CD4-positive, alpha-beta T cell treated with Interleukin-21 for 1 hour (primary cell): ENCODE data around the gene KCNQ1OT1.

Experiments
- DNase-seq: peaks from one replicate; pipeline ENCODE4 v3.0.0-alpha.2; 2020

KCNQ1OT1 gene

DNA sequence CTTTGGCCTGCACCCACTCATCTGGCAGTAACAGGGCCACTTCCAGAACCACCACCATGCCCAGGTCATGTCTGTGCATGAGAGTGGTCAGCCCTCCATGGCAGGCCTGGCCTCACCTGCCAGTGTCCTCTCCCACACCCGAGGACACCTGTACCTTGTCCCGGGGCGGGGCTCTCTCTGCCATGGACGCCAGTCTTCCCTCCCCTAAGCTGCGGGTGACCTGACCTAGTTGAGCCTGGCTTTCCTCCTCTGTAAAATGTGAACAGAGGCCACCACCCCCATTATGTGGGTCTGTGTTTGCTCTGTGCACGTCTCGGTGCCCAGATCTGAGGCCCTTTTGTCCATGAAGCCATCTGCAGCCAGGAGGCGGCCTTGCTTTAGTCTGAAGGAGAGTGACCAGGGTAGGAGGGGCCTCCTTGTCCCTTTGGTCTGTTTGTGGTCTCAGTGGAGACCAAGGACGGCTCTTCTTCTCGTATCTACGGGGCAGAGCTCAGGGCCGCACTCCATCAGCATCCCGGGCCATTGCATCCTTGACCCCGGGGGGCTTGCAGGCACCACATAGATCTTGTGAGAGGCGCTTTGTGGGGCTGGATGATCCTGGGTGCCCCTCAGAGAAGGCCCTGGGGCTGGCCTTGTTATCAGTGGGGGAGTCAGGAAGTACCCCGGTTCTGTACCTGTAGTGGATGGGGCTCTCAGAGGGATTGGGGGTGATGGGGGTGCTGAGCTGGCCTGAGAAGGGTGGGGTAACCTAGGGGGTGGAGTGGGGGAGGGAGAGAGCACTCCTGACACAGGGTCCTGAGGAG, 133.4 kb downstream of the KCNQ1OT1 start:
- DNase-seq, result no peak

DNA sequence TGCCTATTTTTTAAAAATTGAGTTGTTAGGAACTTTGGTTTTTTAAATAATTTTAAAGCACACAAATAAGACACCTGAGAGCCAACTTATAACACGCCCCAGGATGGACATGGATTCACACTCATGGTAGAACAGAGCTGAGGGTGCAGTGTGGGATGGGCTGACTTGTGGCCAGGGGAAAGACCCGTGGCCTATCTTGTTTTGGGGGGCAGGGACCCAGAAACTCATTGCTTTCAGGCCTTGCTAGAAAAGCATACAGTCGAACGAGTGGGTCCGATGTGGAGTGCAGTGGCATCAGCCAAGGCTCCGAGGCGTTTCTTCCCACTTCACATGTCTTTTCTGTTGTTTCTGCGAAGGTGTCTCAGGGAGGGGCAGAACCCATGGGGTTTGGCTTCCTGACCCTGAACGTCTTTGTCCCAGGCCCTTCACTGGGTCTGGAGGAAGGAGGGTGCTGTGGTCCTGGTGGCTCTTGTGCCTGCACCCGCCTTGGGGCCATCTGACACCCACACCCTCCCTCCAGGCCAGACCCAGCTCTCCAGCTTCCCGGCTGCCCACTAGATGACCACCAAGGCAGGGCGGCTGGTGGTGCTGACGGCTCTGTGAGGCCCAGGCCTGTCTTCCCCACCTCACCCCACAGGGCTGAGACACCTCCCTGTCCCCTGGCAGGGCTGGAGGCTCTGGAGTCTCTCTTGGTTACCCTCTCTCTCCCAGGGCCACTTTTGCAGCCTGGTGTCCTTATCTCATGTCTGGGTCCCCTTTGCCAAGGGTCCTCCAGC, 134.2 kb downstream of the KCNQ1OT1 start:
- no peak for DNase-seq

DNA sequence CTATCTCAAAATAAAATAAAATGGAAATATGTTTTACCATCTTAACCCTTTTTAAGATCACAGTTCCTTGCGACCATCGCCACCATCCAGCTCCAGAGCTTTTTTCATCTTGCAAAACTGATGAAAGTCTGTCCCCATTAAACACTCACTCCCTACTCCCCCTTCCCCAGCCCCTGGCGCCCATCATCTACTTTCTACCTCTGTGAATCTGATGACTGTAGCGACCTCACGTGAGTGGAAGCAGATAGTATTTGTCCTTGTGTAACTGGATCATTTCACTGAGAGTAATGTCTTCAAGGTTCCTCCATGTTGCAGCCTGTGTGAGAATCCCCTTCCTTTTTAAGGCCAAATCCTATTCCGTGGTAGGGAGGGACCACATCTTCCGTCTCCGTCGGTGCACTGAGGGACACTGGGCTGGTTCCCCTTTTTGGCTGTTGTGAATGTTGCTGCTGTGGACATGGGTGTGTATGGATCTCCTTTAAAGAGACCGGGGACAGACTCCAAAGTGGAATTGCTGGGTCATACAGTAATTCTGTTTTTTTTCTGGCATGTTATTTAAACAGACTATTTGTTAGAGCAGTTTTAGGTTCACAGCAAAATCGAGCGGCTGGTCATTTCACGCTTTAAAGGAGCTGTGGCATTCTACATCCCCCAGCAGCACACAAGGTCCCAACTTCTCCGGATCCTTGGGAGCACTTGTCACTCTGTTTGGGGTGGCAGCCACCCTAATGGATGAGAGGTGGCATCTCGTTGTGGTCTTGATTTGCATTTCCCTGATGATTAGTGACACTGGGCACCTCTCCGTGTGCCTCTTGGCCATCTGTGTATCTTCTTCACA, 135.0 kb downstream of the KCNQ1OT1 start:
- no peak for DNase-seq

DNA sequence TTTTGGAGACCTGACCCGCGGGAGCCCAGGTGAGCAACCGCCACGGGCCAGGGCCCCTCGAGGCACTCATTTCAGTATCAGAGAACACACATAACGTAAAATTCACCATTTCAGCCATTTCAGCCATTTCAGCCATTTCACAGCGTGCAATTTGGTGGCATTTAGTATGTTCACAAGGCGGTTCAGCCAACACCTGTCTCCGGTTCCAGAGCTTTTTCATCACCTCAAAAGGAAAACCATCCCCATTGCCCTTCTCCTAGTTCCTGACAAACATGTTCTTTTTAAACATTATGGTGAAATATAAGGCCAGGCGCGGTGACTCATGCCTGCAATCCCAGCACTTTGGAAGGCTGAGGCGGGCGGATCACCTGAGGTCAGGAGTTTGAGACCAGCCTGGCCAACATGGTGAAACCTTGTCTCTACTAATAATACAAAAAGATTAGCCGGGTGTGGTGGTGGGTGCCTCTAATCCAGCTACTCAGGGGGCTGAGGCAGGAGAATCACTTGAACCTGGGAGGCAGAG, 135.7 kb downstream of the KCNQ1OT1 start:
- no peak for DNase-seq

DNA sequence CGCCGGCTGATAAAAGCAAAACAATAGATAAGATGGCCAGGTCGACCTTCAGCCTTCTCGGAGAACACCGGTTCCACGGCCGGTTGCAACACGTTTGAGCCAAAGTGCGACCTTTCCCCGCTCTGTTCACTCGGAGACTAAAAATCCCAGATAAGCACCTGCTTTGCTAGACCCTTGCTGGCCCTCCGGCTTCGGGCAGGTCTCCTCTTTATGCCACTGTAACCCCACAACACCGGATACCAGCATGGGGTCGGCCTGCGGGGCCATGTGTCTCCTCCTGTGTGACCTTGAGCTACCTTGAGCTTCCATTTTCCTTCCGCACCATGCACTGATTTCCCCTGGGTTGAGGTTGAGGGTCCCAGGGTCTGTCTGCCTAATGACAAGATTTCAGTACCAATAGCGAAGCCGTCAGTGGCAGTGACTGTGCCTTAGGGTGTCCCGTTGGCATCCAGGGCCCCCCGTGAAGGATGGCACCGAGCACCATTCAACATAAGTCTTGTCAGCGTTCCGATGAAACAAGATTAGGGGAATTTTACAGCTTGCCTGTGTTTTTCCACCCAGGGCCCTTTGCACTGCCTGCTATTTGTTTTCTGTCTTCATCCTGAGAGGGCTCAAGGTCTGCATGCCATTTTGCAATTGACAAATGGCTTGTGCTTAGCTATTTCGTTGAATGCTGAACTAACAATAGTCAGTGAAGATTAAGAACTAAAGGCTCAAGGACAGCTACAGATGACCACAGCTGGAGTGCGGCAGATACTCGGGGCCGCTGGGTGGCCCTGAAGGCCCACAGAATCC, 136.4 kb downstream of the KCNQ1OT1 start:
- no peak for DNase-seq

DNA sequence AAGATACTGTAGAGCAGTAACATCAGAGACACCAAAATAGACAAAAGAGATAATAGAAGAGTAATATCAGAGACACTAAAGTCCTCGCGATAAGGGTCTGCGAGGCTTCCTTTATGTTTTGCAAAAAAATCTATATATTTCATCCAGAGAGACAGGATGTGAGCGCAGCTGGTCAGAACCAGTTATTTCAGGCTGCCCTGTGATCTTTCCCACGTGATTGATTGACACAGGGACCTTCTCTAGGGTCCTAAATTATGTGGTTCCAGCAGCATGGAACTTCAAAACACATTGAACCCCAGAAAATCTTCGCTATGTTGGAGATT, 136.9 kb downstream of the KCNQ1OT1 start:
- no peak for DNase-seq

DNA sequence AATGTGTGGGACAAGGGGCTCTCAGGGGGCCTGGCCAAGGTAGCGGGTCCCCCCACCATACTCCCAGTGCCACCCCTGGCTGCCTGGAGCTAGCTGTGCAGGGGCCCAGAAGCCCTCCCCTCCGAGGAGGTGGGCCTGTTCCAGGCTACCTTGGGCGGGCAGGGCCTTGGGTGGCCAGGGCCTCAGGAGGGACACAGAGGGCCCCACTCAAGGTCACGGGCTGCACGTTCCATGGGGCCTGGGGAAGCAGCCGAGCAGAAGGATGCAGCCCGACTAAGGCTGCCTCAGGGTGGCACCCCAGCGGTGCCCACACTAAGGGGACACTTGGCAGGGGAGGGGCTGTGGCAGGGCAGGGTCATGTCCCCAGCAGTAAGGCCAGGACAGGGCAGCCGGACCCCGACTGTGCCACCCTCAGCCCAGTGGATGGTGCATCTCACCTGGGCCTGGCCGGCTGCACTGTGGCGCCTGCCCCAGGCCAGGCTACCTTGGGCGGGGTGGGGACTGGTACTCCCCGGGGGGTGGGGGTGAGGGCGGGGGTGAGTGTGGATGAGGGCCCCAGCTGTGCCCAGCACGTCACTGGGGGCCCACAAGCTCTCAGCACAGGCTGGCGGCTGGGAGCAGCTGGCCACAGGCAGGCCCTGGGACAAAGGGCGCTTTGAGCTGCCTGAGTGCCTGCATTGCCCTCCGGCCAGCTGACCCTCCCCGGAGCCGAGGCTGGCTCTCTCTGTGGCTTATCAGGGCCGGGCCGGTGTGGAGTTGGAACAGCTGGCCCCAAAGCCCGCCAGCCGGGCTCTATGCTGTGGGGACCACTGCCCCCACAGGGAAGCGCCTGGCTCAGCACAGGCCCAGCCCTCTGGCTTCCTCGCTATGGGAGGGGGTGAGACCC, 137.9 kb downstream of the KCNQ1OT1 start:
- DNase-seq, result no peak

DNA sequence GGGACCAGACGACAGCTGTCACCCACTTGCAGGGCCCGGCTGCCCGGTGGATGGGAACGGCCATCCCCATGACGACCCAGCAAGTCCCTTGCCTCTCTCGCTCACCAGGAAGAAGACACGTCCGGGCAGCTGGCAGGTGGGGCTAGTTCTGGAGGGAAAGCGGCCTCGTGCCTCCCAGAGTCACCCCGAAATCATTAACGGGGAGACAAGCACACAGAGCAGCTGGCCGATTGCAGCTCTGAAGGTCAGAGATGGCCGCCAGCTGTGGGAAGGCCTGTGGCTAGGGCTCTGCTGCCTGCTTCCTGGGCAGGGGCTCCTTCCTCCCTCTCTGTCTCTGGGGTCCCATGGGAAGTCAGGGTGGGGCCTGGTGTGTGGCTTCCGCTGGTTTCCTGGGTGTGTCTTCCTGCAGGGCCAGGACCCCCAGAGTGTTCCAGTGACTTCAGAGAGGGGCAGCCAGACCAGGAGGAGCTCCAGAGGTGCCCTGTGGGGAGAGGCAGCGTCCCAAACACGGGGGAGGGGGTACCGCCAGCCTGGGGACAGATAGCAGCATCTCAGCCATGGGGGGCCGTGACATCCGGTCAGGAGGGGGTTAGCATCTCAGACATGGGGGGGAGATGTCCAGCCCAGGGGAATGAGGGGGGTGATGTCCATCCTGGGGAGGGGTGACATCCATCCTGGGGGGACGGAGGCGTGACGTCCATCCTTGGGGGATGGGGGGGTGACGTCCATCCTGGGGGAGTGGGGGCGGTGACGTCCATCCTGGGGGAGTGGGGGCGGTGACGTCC, 140.1 kb downstream of the KCNQ1OT1 start:
- DNase-seq, result no peak

DNA sequence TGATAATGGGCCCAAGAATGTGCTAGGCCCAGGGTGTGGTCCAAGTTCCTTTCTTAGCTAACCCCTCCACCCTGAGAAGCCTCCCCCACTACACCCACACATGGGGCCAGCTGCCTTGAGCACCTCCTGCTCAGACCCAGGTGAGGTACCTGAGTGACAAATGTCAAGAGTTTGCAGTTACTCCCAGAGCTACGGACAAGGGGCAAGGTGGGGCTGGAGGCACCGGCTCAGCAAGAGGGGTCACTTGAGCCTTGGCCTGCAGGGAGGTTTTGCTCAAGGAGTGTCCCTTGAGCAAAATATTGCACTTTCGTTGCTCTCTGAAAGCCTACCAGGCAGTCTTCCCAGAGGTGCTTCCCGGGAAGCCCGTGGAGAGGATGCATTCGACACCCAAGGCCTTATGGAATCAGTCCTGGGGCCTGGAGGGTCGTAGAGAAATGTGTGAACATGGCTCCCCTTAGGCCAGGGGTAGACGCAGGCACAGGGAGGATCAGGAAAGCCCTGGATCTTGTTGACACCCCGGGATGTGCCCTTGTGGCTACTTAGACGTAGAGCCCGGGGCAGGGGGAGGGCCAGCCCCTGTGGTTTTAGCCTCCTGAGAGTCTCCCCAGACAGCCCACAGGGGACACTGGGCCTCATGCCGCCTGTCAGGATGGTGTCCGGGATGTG, 140.8 kb downstream of the KCNQ1OT1 start:
- no peak for DNase-seq

DNA sequence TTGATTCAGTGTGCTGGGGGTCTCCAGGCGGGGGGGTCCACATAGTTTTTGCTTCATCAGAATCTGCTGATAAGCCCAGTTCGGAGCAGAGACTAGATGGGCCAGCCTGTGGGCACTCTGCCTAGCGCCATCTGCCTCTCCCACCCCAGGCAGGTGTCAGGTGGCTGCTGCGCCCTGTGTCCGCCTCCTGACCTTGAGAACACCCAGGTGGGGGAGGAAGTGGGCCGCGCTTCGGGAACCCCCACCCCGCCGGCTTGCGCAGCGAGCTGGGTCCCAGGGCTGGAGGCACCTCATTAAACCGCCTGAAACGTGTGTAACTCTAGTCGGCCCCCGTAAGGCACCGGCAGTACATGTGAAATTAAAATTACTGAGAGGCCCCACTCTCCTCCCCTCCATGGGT, 141.4 kb downstream of the KCNQ1OT1 start:
- no peak for DNase-seq
